Measurements from ENCODE around the gene BHLHE23.

DNA sequence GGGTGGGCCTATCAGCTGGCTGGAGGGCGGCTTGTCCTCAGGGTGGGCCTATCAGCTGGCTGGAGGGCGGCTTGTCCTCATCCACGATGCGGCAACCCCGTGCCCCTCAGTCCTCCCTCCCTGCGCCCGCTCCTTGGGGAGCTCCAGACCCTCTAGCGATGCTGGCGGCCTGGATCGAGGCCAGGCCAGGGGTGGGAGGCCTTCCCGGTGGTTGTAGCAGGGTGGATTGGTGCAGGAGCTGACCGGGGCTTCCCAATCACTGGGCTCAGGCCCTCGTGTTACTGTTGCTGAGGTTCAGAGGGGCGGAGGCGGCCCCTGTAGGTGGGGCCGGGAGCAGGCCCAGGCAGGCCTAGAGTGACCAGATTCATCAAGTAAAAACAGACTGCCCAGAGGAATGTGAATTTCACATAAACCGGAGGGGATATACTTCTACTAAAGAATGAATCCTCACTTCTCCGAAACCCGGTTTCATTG is 45.4 kb downstream of the BHLHE23 start:
- TF ChIP-seq, protein P1, sequence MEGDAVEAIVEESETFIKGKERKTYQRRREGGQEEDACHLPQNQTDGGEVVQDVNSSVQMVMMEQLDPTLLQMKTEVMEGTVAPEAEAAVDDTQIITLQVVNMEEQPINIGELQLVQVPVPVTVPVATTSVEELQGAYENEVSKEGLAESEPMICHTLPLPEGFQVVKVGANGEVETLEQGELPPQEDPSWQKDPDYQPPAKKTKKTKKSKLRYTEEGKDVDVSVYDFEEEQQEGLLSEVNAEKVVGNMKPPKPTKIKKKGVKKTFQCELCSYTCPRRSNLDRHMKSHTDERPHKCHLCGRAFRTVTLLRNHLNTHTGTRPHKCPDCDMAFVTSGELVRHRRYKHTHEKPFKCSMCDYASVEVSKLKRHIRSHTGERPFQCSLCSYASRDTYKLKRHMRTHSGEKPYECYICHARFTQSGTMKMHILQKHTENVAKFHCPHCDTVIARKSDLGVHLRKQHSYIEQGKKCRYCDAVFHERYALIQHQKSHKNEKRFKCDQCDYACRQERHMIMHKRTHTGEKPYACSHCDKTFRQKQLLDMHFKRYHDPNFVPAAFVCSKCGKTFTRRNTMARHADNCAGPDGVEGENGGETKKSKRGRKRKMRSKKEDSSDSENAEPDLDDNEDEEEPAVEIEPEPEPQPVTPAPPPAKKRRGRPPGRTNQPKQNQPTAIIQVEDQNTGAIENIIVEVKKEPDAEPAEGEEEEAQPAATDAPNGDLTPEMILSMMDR (IDR thresholded peaks at IDR 0.05; ENCODE audit: borderline replicate concordance, extremely low read depth, low read length, poor library complexity, severe bottlenecking): no peak
- TF ChIP-seq EZH2 (IDR thresholded peaks at IDR 0.05; ENCODE audit: borderline replicate concordance, low read depth, low read length, severe bottlenecking): no peak
